HG02840 (cell line): Measurements from ENCODE around the gene CYP2D6.
"Not testable (repeated sequence)": the region's sequence is repeated elsewhere in the genome, so short reads cannot be mapped to it uniquely, and the experiment has no call there.

Experiments
- ATAC-seq: cut with Tn5 transposase; IDR thresholded peaks from one replicate; pipeline ENCODE4 v1.9.1; 2021; ENCODE audit warnings: mild to moderate bottlenecking, moderate library complexity, moderate number of reproducible peaks; ENCODE audit not compliant: unreplicated experiment, low FRiP score

Gene CYP2D6

DNA sequence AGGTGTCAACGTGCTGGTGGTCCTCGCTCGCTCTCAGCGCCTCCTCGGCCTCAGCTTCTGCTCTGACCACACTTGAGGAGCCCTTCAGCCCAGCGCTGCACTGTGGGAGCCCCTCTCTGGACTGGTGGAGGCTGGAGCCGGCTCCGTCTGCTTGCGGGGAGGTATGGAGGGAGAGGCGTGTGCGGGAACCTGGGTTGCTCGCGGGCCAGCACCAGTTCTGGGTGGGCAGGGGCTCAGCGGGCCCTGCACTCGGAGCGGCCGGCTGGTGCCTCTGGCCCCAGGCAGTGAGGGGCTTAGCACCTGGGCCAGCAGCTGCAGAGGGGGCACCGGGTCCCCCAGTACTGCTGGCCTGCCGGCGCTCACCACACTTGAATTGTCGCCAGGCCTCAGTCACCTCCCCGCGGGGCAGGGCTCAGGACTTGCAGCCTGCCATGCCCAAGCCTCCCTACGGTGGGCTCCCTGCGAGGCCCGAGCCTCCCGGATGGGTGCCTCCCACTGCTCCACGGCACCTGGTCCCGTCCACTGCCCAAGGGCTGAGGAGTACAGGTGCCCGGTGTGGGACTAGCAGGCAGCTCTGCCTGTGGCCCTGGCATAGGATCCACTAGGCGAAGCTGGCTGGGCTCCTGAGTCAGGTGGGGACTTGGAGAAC, 7.6 kb upstream of the CYP2D6 start:
- no peak for ATAC-seq

DNA sequence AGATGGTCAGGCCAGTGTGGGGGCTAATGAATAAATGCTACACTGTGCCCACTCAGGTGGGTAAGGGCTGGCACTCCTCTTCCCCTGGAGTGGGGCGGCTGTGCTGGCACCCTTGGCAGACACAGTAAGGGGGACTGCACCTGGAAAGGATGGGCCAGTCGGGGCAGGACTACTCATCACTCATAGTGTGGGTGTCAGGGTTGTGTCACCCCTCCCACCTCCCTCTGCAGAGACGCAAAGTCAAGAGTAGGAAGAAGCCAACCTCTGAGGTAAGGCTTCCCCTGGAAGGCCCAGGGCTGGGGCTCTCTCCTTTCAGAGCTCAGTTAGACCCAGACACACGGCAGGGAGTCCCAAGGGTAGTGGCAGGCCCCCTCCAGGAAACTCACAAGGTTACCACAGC, 5.1 kb upstream of the CYP2D6 start:
- ATAC-seq: not testable (repeated sequence)

DNA sequence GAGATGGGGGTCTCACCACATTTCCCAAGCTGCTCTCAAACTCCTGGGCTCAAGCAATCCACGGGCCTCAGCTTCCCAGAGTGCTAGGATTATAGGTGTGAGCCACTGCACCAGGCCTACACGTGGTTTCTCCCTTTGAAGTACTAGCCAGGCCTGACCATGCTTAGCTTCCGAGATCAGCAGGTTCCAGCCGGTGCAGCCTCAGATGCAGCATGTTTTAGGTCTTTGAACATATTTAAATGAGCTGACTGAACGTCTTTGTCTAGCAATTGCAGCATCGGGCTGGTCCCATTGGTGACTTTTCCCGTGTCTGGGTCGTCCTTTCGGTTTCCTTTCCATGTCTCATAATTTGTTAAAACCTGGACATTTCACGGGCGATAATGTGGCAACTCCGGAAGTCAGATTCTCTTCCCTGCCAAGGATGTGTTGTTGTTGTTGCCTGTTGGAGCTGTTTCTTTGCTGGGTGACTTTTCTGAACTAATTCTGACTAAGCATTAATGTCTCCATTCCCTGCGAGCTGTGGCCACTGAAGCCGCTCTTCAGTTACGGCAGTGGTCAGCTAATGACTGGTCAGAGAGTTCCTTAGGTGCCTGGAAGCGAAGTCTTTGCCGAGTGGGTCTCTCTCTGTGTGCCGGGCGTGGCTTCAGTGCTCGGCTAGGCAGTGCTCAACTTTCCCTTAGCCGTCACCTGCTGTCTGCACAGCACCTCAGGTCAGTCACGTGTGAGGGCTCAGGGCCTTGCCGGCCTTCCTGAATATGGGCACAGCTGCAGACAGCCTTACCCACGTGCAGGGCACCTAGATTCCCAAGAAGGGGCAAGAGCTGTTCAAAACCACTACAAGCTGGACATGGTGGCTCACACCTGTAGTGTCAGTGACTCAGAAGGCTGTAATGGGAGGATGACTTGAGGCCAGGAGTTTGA, 3.8 kb upstream of the CYP2D6 start:
- no peak for ATAC-seq

DNA sequence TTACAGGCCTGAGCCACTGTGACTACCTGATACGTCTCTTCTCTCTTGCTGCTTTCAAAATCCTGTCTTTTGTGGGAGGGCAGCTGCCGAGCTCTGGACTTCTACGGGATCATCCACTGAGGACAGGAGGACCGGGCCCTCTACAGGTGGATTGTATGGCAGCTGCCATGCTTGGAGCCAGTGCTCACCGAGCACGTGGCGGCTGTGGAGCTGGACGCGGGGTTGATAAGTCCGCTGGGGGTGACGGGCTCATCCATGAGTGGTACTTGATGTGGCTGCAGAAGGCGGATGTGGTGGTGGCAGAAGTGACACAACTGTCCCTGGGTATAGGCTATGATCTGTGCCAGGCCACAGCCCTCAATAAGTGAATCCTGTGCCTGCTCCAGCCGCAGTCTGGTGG, 1.8 kb upstream of the CYP2D6 start:
- ATAC-seq: no peak

DNA sequence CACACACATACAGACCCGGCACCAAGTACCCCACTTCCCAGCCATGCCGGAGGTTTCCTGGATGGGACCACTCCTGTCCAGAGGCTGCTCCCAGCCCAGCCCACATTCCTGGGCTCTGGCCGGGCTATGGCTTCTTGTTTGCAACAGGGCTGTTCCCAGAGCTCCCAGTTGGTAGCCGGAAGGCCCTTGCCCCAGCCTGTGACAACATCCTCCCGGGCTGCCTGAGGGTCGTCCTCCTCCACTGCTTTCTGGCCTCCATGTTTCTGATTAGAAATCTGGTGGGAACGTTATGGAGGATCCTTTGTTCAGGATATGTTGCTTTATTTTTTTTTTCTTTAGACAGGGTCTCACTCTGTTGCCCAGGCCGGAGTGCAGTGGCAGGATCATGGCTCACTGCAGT, 952 bp upstream of the CYP2D6 start:
- no peak for ATAC-seq

DNA sequence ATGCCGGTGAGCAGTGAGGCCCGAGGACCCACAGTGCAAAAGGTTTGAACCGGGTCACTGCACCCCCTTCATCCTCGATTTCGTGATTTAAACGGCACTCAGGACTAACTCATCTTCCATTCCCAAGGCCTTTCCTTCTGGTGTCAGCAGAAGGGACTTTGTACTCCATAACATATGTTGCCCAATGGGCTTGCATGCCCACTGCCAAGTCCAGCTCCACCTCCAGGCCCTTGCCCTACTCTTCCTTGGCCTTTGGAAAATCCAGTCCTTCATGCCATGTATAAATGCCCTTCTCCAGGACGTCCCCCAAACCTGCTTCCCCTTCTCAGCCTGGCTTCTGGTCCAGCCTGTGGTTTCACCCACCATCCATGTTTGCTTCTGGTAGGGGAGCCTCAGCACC, 428 bp downstream of the CYP2D6 start:
- ATAC-seq: not testable (repeated sequence)

DNA sequence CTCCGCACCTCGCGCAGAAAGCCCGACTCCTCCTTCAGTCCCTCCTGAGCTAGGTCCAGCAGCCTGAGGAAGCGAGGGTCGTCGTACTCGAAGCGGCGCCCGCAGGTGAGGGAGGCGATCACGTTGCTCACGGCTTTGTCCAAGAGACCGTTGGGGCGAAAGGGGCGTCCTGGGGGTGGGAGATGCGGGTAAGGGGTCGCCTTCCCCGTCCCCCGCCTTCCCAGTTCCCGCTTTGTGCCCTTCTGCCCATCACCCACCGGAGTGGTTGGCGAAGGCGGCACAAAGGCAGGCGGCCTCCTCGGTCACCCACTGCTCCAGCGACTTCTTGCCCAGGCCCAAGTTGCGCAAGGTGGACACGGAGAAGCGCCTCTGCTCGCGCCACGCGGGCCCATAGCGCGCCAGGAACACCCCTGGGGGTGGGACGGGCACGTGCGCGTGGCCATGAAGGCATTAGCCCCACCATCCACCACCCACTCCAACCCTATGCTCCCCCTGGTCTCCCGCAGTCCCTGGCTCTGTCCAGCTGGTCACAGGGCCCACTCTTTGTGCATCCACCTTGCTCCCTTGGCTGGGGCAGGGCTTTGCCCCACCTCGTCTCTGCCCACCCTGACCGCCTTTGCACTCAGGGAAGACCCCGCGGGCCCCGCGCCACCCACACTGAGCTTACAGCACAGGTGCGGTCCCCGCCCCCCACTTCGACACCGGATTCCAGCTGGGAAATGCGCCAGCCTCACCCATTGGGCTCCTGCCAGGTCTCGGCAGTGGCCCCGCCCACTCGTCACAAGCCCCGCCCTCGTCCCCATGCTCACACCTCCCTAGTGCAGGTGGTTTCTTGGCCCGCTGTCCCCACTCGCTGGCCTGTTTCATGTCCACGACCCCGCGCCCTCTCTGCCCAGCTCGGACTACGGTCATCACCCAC, 1.6 kb downstream of the CYP2D6 start:
- ATAC-seq: not testable (repeated sequence)

DNA sequence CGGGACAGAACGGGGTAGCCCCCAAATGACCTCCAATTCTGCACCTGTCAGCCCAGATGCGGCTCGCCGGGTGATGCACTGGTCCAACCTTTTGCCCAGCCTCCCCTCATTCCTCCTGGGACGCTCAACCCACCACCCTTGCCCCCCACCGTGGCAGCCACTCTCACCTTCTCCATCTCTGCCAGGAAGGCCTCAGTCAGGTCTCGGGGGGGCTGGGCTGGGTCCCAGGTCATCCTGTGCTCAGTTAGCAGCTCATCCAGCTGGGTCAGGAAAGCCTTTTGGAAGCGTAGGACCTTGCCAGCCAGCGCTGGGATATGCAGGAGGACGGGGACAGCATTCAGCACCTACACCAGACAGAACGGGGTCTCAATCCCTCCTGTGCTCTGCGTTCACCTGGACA, 2.6 kb downstream of the CYP2D6 start:
- not testable (repeated sequence) for ATAC-seq

DNA sequence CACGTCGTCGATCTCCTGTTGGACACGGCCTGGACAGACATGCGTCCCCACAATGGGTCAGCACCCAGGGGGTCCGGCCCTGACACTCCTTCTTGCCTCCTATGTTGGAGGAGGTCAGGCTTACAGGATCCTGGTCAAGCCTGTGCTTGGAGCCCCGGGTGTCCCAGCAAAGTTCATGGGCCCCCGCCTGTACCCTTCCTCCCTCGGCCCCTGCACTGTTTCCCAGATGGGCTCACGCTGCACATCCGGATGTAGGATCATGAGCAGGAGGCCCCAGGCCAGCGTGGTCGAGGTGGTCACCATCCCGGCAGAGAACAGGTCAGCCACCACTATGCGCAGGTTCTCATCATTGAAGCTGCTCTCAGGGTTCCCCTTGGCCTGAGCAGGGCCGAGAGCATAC, 3.0 kb downstream of the CYP2D6 start:
- ATAC-seq: no peak

DNA sequence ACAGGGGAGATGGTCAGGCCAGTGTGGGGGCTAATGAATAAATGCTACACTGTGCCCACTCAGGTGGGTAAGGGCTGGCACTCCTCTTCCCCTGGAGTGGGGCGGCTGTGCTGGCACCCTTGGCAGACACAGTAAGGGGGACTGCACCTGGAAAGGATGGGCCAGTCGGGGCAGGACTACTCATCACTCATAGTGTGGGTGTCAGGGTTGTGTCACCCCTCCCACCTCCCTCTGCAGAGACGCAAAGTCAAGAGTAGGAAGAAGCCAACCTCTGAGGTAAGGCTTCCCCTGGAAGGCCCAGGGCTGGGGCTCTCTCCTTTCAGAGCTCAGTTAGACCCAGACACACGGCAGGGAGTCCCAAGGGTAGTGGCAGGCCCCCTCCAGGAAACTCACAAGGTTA, 7.1 kb downstream of the CYP2D6 start:
- ATAC-seq: not testable (repeated sequence)

DNA sequence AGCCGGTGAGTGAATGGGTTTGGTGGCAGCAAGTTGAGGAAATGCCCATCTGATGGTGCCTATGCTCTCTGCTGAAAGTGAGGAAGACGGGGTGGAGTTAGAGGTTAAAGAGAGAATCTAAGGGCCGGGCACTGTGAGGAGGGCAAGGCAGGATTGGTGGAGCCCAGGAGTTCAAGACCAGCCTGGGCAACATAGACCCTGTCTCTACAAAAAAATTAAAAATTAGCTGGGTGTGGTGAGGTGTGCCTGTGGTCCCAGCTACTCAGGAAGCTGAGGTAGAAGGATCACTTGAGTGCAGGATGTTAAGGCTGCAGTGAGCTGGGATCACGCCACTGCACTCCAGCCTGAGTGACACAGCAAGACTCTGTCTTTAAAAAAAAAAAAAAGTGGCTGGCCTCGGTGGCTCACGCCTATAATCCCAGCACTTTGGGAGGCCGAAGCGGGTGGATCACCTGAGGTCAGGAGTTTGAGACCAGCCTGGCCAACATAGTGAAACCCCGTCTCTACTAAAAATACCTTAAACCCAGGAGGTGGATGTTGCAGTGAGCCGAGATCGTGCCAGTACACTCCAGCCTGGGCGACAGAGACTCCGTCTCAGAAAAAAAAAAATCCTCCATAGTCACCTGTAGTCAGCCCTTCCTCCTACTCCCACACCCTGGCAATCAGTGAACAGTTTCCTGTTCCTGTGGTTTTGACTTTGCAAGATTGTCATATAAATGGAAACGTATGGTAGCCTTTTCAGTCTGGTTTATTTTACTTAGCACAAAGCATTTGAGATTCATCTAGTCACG, 10.2 kb downstream of the CYP2D6 start:
- not testable (repeated sequence) for ATAC-seq

DNA sequence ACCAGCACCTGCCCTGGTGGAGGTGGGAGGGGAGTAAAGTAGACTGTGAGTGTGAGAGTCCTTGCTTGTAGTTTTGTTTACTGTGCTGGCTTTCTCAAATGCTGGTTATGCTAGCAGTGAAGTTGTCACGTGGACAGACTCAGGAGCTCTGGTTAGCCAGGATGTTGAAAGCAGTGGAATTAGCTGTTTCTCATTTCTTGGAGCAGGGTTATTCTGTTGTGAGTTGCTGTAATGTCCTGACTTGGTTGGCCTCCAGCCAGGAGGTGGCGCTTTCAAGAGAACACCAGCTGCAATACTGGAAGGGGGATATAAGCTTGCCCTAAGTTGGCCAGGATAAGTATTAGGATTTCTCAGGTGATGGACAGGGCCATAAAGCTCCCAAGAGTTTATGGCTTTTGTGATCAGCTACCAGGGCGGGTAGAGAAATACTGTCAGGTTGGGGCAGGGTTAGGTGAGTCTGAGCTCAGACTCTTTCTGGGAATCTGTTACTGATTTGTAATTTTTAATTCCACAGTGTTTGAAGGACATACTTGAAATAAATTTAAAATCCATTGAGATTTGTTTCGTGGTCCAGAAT, 13.7 kb downstream of the CYP2D6 start:
- no peak for ATAC-seq

DNA sequence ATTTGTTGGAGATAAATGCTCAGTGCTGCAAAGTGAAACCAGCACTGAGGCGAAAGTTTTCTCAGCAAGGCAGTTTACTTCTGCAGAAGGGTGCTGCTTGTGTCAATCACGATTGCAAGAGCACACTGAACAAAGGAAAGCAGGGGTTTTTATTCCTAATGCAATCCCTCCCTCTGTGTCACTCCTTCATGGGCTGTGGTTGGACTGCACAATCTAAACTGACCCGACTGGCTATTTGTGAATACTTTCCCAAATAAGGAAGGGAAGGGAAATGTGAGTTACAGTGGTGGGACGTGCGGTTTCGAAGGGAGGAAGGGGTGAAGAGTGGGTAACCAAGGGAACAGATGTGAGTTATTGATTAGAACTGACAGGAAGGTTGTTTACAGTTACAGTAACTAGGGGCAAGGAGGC, 15.2 kb downstream of the CYP2D6 start:
- ATAC-seq: not testable (repeated sequence)

DNA sequence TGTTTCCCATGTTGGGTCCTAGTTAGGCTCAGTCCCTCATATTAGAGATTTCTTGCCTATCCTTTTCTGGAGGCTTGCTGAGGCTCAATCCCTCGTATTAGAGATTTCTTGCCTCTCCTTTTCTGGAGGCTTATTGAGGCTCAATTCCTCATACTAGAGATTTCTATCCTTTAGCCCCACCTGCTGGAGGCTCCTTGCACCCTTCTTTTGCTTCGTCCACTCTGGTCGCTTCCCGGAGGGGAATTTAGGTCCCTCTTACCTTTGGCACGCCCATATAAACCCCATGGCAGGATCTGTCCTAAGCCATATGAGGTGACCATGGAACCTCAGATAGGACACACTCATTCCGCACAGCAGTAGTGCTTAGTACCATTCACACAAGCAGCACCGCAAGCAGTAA, 15.9 kb downstream of the CYP2D6 start:
- no peak for ATAC-seq

DNA sequence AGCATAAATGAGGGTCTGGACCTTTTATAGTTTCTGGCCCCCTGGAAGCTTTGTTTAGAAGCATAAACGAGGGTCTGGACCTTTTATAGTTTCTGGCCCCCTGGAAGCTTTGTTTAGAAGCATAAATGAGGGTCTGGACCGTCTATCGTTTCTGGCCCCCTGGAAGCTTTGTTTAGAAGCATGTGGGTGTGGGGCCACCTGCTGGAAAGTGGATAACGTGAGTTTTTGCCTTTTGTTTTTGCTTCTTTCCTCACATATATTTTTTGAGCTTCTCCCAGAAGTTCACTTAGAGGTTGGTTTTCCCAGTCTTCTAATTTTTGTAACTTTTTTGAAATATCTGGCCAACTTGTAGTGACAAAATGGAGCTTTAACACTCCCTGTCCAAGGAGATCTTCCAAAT, 17.8 kb downstream of the CYP2D6 start:
- not testable (repeated sequence) for ATAC-seq

DNA sequence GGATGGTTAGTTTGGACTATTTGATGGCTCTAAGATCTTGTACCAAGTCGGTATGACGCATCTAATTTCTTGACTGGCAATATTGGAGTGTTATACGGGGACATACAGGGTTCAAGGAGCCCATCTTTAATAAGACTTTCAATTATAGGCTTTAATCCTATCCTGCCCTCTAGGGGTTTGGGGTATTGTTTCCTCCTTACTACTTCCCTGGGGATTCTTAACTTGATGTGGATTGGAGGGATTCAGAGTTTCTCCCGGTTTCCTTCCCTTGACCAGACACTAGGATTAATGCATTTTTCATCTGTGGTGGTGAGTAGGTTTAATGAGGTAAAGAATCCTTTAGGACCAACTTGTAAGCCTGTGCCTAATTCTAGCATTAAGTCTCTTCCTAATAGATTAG, 18.8 kb downstream of the CYP2D6 start:
- ATAC-seq: no peak

DNA sequence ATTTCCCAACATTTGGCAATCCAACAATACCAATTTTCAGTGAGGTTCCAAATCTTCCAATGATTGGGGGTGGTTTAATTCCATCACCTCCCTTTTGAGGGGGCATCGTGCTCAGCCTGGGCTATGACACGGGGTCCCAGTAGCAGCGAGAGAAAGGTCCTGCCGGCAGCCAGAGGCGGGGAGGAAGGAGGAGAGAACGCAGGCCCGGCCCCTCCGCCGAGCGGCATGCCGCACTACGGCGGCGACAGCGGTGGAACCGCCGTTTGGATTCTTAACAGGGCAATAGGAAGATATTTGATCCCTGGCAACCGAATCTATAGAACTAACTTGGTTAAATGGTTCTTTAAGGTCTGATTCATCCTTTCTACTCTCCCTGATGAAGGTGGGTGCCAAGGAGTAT, 21.8 kb downstream of the CYP2D6 start:
- no peak for ATAC-seq

DNA sequence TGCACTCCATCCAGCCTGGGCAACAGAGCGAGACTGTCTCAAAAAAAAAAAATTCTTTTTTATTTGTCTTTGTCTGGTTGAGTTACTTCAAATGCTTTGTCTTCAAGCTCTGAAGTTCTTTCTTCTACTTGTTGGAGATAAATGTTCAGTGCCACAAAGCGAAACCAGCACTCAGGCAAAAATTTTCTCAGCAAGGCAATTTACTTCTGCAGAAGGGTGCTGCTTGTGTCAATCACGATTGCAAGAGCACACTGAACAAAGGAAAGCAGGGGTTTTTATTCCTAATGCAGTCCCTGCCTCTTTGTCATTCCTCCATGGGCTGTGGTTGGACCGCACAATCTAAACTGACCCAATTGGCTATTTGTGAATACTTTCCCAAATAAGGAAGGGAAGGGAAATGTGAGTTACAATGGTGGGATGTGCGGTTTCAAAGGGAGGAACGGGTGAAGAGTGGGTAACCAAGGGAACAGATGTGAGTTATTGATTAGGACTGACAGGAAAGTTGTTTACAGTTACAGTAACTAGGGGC, 26.2 kb downstream of the CYP2D6 start:
- ATAC-seq: not testable (repeated sequence)

DNA sequence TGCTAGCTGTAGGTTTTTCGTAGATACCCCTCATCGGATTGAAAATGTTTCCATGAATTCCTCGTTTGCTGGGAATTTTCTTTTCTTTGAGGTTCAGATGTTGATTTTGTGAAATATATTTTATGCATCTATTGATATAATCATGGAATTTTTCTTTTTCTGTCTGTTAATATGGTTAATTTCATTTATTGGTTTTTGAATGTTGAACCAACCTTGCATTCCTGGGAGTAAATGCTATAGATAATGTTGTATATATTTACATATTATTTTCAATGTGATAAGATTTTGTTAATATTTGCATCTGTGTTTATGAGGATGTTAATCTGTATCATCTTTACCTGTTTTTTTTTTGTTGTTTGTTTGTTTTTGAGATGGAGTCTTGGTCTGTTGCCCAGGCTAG, 29.4 kb downstream of the CYP2D6 start:
- no peak for ATAC-seq

DNA sequence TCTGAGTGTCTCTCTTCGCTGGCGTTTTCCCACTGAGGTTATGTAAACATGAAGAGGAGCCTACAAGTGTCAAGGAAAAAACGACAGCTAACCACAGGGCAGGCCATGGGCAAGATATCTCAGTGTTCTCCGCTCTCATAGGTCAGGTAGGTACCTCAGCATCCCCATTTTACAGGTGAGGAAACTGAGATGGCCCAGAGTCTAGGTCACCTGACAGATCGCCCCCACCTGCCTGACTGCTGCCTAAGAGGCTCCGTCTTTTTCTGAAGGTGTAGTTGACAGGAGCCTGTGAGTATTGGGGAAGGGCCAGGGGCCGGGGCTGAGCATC, 39.2 kb downstream of the CYP2D6 start:
- no peak for ATAC-seq
